D721Med (cell line): Measurements from ENCODE around the gene SLC16A9.

ENCODE experiments used
- DNase-seq: peaks from one replicate; pipeline ENCODE4 v3.0.0; 2011; ENCODE audit warnings: low spot score; ENCODE audit not compliant: insufficient read length
- FAIRE-seq: peaks from 2 replicates; lab custom pipeline; 2011; peaks lifted over from hg19 to GRCh38; lab: Jason Lieb, UNC
- CTCF ChIP-seq: IDR thresholded peaks from 2 replicates; pipeline ENCODE4 v1.5.1; 2012; ENCODE audit warnings: mild to moderate bottlenecking, control low read depth; ENCODE audit not compliant: insufficient read depth; ENCODE audit errors: missing control alignments

The SLC16A9 gene

GRCh38 chr10:59702347-59702746 is 7.3 kb downstream of the SLC16A9 start:
- DNase-seq = no peak
- no peak for FAIRE-seq
- no peak for TF ChIP-seq CTCF

GRCh38 chr10:59700709-59701108 is 8.9 kb downstream of the SLC16A9 start:
- TF ChIP-seq CTCF = peak; percentile 18
- FAIRE-seq (no peak), DNase-seq (no peak)

GRCh38 chr10:59698326-59698725 is 11.3 kb downstream of the SLC16A9 start:
- FAIRE-seq (no peak), DNase-seq (no peak)
- no peak for TF ChIP-seq CTCF

- DNase-seq (no peak), FAIRE-seq (no peak)
- no peak for TF ChIP-seq CTCF
Observed at GRCh38 chr10:59695637-59696036, 14.0 kb downstream of the SLC16A9 start.

GRCh38 chr10:59694936-59695335 is 14.7 kb downstream of the SLC16A9 start:
- no peak for FAIRE-seq
- no peak for DNase-seq

GRCh38 chr10:59692113-59692512 is 17.5 kb downstream of the SLC16A9 start:
- FAIRE-seq (no peak), DNase-seq (no peak)
- no peak for TF ChIP-seq CTCF

More at GRCh38 chr10:59694936-59695335, 14.7 kb downstream of the SLC16A9 start:
- TF ChIP-seq CTCF = no peak

GRCh38 chr10:59688921-59689351 is 20.7 kb downstream of the SLC16A9 start:
- DNase-seq (no peak), FAIRE-seq (no peak)
- TF ChIP-seq CTCF = no peak
